Omental fat pad (tissue), 4 donors: ENCODE measurements around the gene BRCA2. TPM values are rescaled to one million over a fixed set of nuclear protein-coding genes. Genes with fewer than 3 reads are reported as not detected.

Source experiments
- ATAC-seq: fragments of 150-250 bp; one replicate; pipeline ENCODE4 v1.9.1; 2016; ENCODE audit warnings: mild to moderate bottlenecking, moderate library complexity; ENCODE audit not compliant: low FRiP score
- DNase-seq: peaks from one replicate; pipeline ENCODE4 v3.0.0-alpha.2; 2019; ENCODE audit warnings: low spot score
- total RNA-seq, 4 donors: library from RNA; depleted of rRNA; stranded (reverse); fragments of >200 nt; gene quantifications; one replicate each; pipeline ENCODE4 v1.1.0, GENCODE V29; 2016
- TF ChIP-seq, protein P1 (sequence below), 3 donors: fragments of 450-650 bp; IDR thresholded peaks; one replicate each; pipeline ENCODE4 v1.5.1; 2016 to 2017; ENCODE audit warnings: antibody characterized with exemption in 3 of 3, mild to moderate bottlenecking in 3 of 3, moderate library complexity in 2 of 3

BRCA2 gene
- total RNA-seq, 4 donors from 2014 or later: 2.0 to 3.3 (median 2.5) TPM

DNA sequence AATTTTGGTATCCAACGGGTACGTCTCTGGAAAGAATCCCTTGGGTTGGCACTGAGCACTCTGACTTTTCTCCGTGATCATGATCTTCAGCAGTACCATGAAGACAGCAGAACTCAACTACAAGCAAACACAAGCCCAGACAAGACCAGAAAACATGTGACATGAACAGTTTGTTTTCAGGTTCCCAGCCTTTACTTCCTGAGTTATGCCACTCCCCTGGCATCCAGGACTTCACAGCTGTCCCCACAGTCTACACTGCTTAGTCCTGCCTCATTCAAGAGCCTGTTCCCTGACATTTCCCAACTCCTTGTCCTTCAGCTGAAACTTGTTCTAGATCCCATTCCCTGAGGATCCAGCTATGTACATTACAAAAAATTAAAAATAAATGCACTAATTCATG is 117.5 kb downstream of the BRCA2 start:
- TF ChIP-seq, protein P1, sequence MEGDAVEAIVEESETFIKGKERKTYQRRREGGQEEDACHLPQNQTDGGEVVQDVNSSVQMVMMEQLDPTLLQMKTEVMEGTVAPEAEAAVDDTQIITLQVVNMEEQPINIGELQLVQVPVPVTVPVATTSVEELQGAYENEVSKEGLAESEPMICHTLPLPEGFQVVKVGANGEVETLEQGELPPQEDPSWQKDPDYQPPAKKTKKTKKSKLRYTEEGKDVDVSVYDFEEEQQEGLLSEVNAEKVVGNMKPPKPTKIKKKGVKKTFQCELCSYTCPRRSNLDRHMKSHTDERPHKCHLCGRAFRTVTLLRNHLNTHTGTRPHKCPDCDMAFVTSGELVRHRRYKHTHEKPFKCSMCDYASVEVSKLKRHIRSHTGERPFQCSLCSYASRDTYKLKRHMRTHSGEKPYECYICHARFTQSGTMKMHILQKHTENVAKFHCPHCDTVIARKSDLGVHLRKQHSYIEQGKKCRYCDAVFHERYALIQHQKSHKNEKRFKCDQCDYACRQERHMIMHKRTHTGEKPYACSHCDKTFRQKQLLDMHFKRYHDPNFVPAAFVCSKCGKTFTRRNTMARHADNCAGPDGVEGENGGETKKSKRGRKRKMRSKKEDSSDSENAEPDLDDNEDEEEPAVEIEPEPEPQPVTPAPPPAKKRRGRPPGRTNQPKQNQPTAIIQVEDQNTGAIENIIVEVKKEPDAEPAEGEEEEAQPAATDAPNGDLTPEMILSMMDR (IDR thresholded peaks at IDR 0.05): no peak
- no peak for ATAC-seq
- no peak for DNase-seq

DNA sequence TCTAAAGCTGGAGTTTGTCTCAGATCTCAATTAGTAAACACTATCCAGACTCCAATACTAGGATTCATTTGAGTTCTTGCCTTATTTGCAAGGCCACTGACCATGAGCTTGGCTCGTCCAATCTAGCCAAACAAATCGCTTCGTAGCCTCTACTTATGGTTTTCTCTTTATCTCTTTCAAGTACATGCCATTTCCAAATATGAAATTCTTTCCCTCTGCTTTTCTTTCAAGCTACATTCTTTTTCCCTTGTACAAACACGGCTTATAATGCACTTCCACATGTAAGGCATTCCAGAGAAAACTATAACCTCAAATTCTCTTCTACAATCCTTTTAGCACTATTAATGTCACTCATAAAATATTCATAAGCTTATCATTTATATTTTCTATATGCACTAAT is 123.6 kb downstream of the BRCA2 start:
- no peak for ATAC-seq
- TF ChIP-seq, protein P1 (IDR thresholded peaks at IDR 0.05): no peak
- DNase-seq: no peak

DNA sequence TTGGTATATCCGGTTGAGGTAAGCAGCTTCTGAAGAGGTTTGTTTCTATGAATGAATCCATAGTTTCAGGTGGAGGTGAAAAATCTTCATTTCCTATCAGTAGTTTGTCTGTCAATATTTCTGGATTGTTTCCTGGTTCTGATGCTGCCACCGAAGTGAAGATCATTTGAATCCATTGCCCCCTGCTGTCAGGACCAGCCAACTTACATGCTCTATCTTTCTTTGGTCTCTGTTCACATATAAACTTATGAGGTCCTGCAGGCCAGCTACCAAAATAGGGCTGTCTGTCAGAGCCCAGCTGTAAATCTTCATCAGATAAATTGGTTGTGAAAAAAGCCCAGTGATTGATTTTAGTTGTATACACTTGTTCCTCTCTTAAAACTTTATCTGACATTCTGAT is 127.8 kb downstream of the BRCA2 start:
- ATAC-seq (no peak), DNase-seq (no peak)
- TF ChIP-seq, protein P1 (IDR thresholded peaks at IDR 0.05): no peak

DNA sequence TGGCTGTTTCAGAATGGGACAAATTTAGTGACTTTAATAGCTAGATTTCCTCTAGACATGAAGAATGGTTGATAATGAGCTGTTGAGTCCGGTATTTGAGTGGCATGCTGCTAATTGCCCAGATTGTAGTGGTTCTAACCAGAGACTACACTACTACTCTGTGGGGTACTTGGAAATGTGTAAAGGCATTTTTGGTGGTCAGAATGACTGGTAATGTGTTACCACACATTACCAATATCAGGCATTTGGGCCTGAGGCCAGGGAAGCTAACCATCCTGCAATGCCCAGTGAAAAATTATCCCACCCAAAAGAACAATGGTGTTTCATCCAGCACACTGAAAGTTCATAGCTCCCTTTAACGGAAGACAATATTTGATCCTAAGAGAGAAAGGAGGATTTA is 130.2 kb downstream of the BRCA2 start:
- no peak for DNase-seq
- ATAC-seq: no peak
- TF ChIP-seq, protein P1 (IDR thresholded peaks at IDR 0.05): no peak

DNA sequence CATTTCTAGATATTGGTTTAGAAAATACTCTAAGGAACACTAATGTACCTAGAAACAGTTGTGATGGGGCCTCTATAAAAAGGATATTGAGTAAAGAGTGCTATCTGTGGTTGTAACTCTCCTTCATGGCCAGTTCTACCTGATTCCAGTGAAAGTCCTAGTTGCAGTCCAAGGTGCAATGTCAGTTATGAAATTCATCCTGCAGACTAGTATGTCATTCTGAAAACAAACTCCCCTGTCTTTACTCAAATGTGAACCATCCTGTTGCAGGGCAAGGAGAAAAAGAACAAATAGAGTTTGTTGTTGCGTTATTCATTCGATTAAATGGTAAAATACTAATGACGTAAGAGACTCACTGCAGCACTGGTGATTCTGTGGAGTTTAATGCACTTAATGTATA is 130.9 kb downstream of the BRCA2 start:
- TF ChIP-seq, protein P1 (IDR thresholded peaks at IDR 0.05): no peak
- ATAC-seq: no peak
- DNase-seq: no peak

DNA sequence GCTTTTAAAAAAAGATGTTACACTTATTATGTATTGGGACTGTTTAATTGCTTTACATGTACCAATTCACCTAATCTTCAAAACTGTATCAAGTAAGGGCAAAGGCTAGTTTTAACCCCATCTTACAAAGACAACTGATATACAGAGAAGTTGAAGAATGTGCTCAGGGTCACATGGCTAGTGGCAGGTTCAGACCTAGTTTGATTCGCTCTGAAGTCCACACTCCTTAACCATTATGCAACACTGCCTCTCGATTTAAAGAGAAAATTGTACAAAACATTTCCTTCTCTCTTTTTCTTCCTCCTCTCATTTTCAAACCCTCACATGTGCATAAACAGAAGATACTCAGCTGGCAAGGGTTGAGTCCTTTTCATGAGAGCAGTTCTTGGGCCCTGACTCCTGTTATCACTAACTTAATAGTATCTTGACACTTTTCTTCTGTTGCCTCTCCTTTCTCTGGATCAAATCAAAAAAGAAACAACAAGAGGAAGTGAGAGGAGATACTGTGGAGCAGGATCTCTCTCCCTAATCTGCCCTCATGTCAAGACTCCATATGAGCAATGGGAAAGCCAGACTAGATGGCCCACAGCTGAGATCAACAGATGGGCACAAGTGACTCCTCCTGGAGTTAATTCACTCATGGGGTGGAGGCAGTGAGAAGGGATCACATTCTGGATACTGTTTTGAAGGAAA is 131.6 kb downstream of the BRCA2 start:
- ATAC-seq (no peak), DNase-seq (no peak)
- TF ChIP-seq, protein P1 (IDR thresholded peaks at IDR 0.05): no peak

DNA sequence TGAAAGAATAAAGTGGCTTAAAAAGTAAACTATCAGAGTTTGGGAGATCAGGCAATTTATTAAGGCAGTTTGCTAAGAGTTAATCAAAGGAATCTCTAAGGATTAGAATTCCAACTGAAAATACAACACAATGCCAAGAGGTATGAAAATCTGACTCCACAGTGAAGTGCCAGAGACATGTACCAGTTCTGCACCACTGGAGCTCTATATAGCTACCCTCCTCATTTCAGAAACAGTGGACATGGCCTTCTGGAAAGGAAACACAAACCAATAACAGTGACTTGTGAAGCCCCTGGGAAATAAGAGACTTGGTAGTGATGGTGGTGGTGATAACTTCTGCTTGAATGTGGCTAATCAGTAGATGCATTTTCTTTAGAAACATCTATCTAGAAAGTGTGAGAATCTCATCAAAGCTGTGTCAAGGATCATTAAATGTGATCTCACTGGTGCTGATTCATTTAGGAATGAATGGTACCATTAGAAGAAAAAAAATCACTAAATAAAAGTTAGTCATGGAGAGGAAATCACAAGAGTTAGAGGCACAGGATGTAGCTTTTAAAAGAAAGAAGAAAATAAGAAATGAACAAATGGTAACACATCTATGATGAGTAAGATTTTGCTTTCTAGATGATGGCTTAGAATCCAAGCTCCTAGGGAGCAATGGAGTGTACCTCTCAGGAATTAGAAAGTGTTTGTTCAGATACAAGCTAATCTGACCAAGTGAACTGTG is 132.8 kb downstream of the BRCA2 start:
- no peak for ATAC-seq
- DNase-seq: no peak
- TF ChIP-seq, protein P1 (IDR thresholded peaks at IDR 0.05): no peak
